ENCODE data around the gene UQCRQ.
"Not testable (repeated sequence)": the region's sequence is repeated elsewhere in the genome, so short reads cannot be mapped to it uniquely, and the experiment has no call there.

GRCh38 chr5:132854992-132855391 is 11.4 kb upstream of the UQCRQ start:
- TF ChIP-seq CTCF, POLR2A (IDR thresholded peaks at IDR 0.05): not testable (repeated sequence)

Data from thyroid gland (tissue), 4 donors.